Neuronal stem cell (in vitro differentiated cells): ENCODE results near the gene RASAL1.
A peak's percentile ranks its signal among the peaks of the same experiment; 100 is the strongest.

Experiments
- DNase-seq: peaks from one replicate; pipeline ENCODE4 v3.0.0-alpha.2; 2013; ENCODE audit warnings: low spot score
- H2AFZ ChIP-seq: one replicate; pipeline ENCODE4 v1.6.1; 2013; ENCODE audit warnings: mild to moderate bottlenecking, low read length, inconsistent platforms
- H2AK5ac ChIP-seq: 2 replicates; pipeline ENCODE4 v1.6.1; 2013; ENCODE audit warnings: low read depth, mild to moderate bottlenecking, inconsistent platforms, low read length, moderate library complexity, mixed read lengths
- H2BK120ac ChIP-seq: 2 replicates; pipeline ENCODE4 v1.6.1; 2013; ENCODE audit warnings: low read depth, mild to moderate bottlenecking, inconsistent platforms, low read length, moderate library complexity, mixed read lengths
- H2BK12ac ChIP-seq: one replicate; pipeline ENCODE4 v1.6.1; 2013; ENCODE audit warnings: low read length, inconsistent platforms
- H2BK15ac ChIP-seq: 2 replicates; pipeline ENCODE4 v1.6.1; 2013; ENCODE audit warnings: mild to moderate bottlenecking, low read length, inconsistent platforms, mixed read lengths
- H2BK5ac ChIP-seq: one replicate; pipeline ENCODE4 v1.6.1; 2013; ENCODE audit warnings: inconsistent platforms, mild to moderate bottlenecking, low read length, moderate library complexity
- H3K14ac ChIP-seq: one replicate; pipeline ENCODE4 v1.6.1; 2013; ENCODE audit warnings: low read length, inconsistent platforms
- H3K18ac ChIP-seq: 2 replicates; pipeline ENCODE4 v1.6.1; 2013; ENCODE audit warnings: low read length, inconsistent platforms
- H3K23ac ChIP-seq: 2 replicates; pipeline ENCODE4 v1.6.1; 2013; ENCODE audit warnings: low read depth, mild to moderate bottlenecking, mixed read lengths, low read length, inconsistent platforms; ENCODE audit not compliant: poor library complexity
- H3K27ac ChIP-seq: replicated peaks from 3 replicates; pipeline ENCODE4 v1.5.1; 2013; ENCODE audit warnings: low read length, inconsistent platforms
- H3K27me3 ChIP-seq, 3 experiments: 2 replicates each; pipeline ENCODE4 v1.6.1; 2013; ENCODE audit warnings: low read length in 3 of 3, mild to moderate bottlenecking in 2 of 3, inconsistent platforms in 1 of 3, low read depth in 1 of 3, mixed read lengths in 1 of 3, moderate library complexity in 1 of 3; ENCODE audit not compliant: control insufficient read depth in 3 of 3, insufficient read depth in 3 of 3
- H3K36me3 ChIP-seq, 2 donors: replicated peaks in 1 of 2; 2 replicates each; pipeline ENCODE4 v1.6.1; 2013; ENCODE audit warnings: low read length in 2 of 2; ENCODE audit not compliant: control insufficient read depth in 2 of 2, insufficient read depth in 2 of 2
- H3K4ac ChIP-seq: 2 replicates; pipeline ENCODE4 v1.6.1; 2013; ENCODE audit warnings: inconsistent platforms, mild to moderate bottlenecking, low read length, moderate library complexity
- H3K4me1 ChIP-seq, 2 donors: 1 replicate in 1 of 2; 2 replicates in 1 of 2; pipeline ENCODE4 v1.6.1; 2013; ENCODE audit warnings: low read length in 2 of 2, low read depth in 1 of 2; ENCODE audit not compliant: control insufficient read depth in 2 of 2, insufficient read depth in 1 of 2
- H3K4me2 ChIP-seq: one replicate; pipeline ENCODE4 v1.6.1; 2013; ENCODE audit warnings: mild to moderate bottlenecking, low read length, inconsistent platforms; ENCODE audit not compliant: insufficient read depth, poor library complexity, severe bottlenecking
- H3K4me3 ChIP-seq, 2 donors: 2 replicates each; pipeline ENCODE4 v1.5.1; 2013; ENCODE audit warnings: low read length in 2 of 2, mild to moderate bottlenecking in 2 of 2, inconsistent platforms in 1 of 2, moderate library complexity in 1 of 2
- H3K79me1 ChIP-seq: one replicate; pipeline ENCODE4 v1.6.1; 2013; ENCODE audit warnings: low read depth, mild to moderate bottlenecking, inconsistent platforms, low read length, moderate library complexity
- H3K9ac ChIP-seq: one replicate; pipeline ENCODE4 v1.6.1; 2013; ENCODE audit warnings: mild to moderate bottlenecking, low read depth, low read length, inconsistent platforms; ENCODE audit not compliant: poor library complexity
- H3K9me3 ChIP-seq, 2 donors: replicated peaks in 1 of 2; 2 replicates each; pipeline versions ENCODE3 to v1.6.1; 2013; ENCODE audit warnings: low read length in 2 of 2, mild to moderate bottlenecking in 2 of 2, inconsistent platforms in 1 of 2, low read depth in 1 of 2, mixed read lengths in 1 of 2, moderate library complexity in 1 of 2; ENCODE audit not compliant: control insufficient read depth in 2 of 2, insufficient read depth in 1 of 2
- H4K8ac ChIP-seq: one replicate; pipeline ENCODE4 v1.6.1; 2013; ENCODE audit warnings: low read depth, mild to moderate bottlenecking, inconsistent platforms, low read length, moderate library complexity
- H4K91ac ChIP-seq: one replicate; pipeline ENCODE4 v1.6.1; 2013; ENCODE audit warnings: low read length, low read depth, mild to moderate bottlenecking, inconsistent platforms; ENCODE audit not compliant: poor library complexity
- WGBS, 2 donors: extraction: QIAGEN DNeasy Blood & Tissue Kit; methylation state at CpG; one replicate each; pipeline ENCODE4 v1.1.7; 2013; ENCODE audit warnings: missing lambda C conversion rate in 2 of 2, mixed read lengths in 1 of 2; ENCODE audit not compliant: insufficient read length in 2 of 2, insufficient replicate concordance in 1 of 2; ENCODE audit errors: extremely low coverage in 2 of 2; 5-methylcytosine and 5-hydroxymethylcytosine counted together

The RASAL1 gene

GRCh38 chr12:113063396-113064350 is 71.9 kb downstream of the RASAL1 start:
- Histone ChIP-seq H3K4ac (no peak overlapping the region), H4K8ac (no peak overlapping the region), H2BK15ac (no peak overlapping the region), H3K27me3 (peaks cover 0 to 37% (median 0%) of the 10 kb centered on the region in 3 experiments), H2BK120ac (no peak overlapping the region), H3K9ac (no peak overlapping the region), H3K14ac (no peak overlapping the region), H3K18ac (no peak overlapping the region), H2BK5ac (no peak overlapping the region), H2AK5ac (peak overlapping the region; percentile 64), H3K23ac (no peak overlapping the region), H3K79me1 (no peaks in the 10 kb centered on the region), H3K36me3 (peaks cover 0 to 2% of the 10 kb centered on the region in 2 donors), H3K4me1 (peaks cover 9 to 12% of the 10 kb centered on the region in 2 donors), H3K4me3 (no peak overlapping the region), H3K9me3 (no peaks in the 10 kb centered on the region), H4K91ac (no peak overlapping the region), H2AFZ (no peak overlapping the region), H2BK12ac (no peak overlapping the region), H3K27ac (no peak overlapping the region), H3K4me2 (no peak overlapping the region)
- WGBS, 2 donors = no CpG with 5 or more reads among the region's 9 CpGs
- DNase-seq = no peak

GRCh38 chr12:113062502-113063395 is 72.8 kb downstream of the RASAL1 start:
- Histone ChIP-seq H2BK5ac (no peak overlapping the region), H2AK5ac (peak overlapping the region; percentile 64), H2AFZ (no peak overlapping the region), H2BK15ac (no peak overlapping the region), H3K4me3 (peak overlapping the region in 1 of 2 donors; percentile 64), H2BK12ac (no peak overlapping the region), H3K18ac (peak overlapping the region; percentile 85), H3K4ac (no peak overlapping the region), H3K79me1 (peaks cover 2% of the 10 kb centered on the region), H3K4me2 (no peak overlapping the region), H3K27me3 (peaks cover 0 to 45% (median 0%) of the 10 kb centered on the region in 3 experiments), H3K27ac (no peak overlapping the region), H4K8ac (peak overlapping the region; percentile 85), H3K36me3 (peaks cover 0 to 2% of the 10 kb centered on the region in 2 donors), H4K91ac (no peak overlapping the region), H3K9me3 (no peaks in the 10 kb centered on the region), H2BK120ac (no peak overlapping the region), H3K23ac (peak overlapping the region; percentile 62), H3K14ac (no peak overlapping the region), H3K9ac (peak overlapping the region; percentile 73), H3K4me1 (peaks cover 9 to 12% of the 10 kb centered on the region in 2 donors)
- DNase-seq = peak; percentile 24
- no CpG with 5 or more reads among the region's 23 CpGs for WGBS, 2 donors

- Histone ChIP-seq H3K27me3 (peaks cover 0 to 52% (median 6%) of the 10 kb centered on the region in 3 experiments), H2BK15ac (no peak overlapping the region), H2BK5ac (no peak overlapping the region), H2AFZ (no peak overlapping the region), H3K79me1 (peaks cover 2% of the 10 kb centered on the region), H3K4me2 (no peak overlapping the region), H3K4ac (no peak overlapping the region), H2AK5ac (no peak overlapping the region), H3K4me1 (peaks cover 9 to 12% of the 10 kb centered on the region in 2 donors), H2BK12ac (no peak overlapping the region), H3K23ac (no peak overlapping the region), H3K27ac (no peak overlapping the region), H3K4me3 (no peak overlapping the region), H3K14ac (no peak overlapping the region), H4K91ac (no peak overlapping the region), H3K9ac (no peak overlapping the region), H2BK120ac (no peak overlapping the region), H3K36me3 (peaks cover 0 to 2% of the 10 kb centered on the region in 2 donors), H3K18ac (peak overlapping the region; percentile 40), H3K9me3 (no peaks in the 10 kb centered on the region), H4K8ac (no peak overlapping the region)
- no peak for DNase-seq
- WGBS, 2 donors = no CpG with 5 or more reads among the region's 10 CpGs
Observed at GRCh38 chr12:113061061-113061694, 74.4 kb downstream of the RASAL1 start.
